Measurements from ENCODE around the gene CSRP2.

- TF ChIP-seq CTCF (IDR thresholded peaks at IDR 0.05; ENCODE audit: low read depth, low read length) (no peak), EZH2phosphoT487 (IDR thresholded peaks at IDR 0.05; ENCODE audit: low read depth) (no peak)
These were observed 43.3 kb upstream of the CSRP2 start for GRCh38 chr12:76921891-76922664.
